GM12801 (cell line): ENCODE measurements around the gene PRAC1.

ENCODE experiments used
- TF ChIP-seq, protein P1 (sequence below): IDR thresholded peaks from one replicate; pipeline ENCODE4 v1.5.1; 2011; ENCODE audit warnings: control low read depth; ENCODE audit not compliant: insufficient read length; ENCODE audit errors: extremely low read depth

The PRAC1 gene

DNA sequence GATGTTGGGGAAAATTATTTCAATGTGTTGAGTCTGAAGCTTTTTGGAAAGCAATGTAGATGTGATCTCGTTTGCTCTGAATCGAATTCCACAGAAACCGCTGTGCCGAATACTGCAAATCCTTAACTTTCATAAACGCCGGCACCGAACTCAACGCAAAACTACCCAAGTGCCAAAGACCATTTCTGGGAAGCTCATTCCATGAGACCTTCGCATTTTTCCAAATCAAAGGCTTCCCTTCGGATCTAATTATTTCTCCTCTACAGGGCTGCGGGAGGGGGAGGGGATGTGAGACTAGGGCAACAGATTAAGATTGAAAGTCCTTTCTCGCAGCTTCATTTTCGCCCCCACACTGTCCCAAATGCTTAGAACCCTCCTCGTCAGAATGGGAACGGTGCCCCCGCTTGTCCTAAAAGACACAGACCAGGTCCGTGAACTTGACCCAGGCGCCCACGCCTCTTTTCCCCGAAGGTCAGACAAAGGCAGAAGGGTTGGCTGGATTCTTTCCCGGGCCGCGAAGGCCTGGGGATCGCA, 4.0 kb downstream of the PRAC1 start:
- TF ChIP-seq, protein P1, sequence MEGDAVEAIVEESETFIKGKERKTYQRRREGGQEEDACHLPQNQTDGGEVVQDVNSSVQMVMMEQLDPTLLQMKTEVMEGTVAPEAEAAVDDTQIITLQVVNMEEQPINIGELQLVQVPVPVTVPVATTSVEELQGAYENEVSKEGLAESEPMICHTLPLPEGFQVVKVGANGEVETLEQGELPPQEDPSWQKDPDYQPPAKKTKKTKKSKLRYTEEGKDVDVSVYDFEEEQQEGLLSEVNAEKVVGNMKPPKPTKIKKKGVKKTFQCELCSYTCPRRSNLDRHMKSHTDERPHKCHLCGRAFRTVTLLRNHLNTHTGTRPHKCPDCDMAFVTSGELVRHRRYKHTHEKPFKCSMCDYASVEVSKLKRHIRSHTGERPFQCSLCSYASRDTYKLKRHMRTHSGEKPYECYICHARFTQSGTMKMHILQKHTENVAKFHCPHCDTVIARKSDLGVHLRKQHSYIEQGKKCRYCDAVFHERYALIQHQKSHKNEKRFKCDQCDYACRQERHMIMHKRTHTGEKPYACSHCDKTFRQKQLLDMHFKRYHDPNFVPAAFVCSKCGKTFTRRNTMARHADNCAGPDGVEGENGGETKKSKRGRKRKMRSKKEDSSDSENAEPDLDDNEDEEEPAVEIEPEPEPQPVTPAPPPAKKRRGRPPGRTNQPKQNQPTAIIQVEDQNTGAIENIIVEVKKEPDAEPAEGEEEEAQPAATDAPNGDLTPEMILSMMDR = no peak

GRCh38 chr17:48717367-48718226, 4.7 kb downstream of the PRAC1 start:
- TF ChIP-seq, protein P1 = no peak

DNA sequence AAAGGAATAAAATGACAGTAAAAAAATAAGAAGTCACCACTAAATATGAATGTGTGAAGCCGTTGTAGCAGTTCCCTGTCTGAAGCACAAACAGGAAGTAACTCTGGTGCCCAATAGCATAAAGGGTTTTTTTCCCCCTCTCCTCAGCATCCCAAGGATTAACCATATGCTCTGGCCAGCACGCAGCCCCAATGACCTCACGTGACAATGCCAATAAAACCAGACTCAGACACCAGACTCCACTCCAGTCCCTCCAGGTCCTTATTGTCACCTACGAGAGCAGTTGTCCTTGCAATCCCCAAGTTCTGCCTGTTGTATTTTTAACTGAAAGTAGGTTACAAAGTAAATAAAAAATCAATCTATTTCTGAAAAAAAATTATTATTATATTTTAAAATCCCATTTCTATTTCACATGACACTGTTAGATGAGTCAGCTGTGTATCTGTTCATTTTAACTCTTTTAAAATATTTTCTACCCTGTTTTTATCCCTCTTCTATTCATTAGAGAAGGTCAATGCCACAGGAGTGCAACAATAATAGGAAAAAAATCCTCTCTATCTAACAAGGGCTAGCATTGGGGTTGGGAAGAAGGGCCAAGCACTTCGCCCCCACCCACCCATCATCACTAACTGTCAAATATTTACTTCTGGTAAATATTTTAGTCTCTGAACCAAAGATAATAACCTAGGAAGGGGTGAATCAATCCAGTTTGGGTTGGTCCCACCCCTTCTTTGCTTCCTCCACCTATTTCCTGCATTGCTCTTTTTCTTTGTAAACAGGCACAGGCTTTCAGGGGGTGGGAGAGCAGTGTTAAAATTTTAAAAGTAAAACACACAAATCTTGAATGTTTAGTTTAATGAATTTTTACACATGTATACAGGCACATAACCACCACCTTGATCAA, 6.6 kb downstream of the PRAC1 start:
- TF ChIP-seq, protein P1 = no peak

DNA sequence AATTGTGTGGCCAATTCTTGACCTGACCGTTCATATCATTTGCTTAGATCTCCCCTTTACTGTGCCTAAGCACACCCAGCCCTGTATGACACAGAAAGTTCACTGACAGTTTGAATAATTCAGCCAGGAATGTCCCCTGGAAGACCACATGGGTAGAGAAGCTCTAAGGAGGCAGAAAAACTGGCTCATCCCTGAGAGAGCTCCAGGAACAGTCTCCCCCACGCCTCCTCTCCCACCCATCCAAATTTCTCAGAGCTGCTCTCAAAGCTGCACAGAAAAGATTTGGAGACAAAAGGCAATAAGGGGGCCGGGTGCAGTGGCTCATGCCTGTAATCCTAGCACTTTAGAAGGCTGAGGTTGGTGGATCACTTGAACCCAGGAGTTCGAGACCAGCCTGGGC, 11.2 kb downstream of the PRAC1 start:
- TF ChIP-seq, protein P1 = no peak

DNA sequence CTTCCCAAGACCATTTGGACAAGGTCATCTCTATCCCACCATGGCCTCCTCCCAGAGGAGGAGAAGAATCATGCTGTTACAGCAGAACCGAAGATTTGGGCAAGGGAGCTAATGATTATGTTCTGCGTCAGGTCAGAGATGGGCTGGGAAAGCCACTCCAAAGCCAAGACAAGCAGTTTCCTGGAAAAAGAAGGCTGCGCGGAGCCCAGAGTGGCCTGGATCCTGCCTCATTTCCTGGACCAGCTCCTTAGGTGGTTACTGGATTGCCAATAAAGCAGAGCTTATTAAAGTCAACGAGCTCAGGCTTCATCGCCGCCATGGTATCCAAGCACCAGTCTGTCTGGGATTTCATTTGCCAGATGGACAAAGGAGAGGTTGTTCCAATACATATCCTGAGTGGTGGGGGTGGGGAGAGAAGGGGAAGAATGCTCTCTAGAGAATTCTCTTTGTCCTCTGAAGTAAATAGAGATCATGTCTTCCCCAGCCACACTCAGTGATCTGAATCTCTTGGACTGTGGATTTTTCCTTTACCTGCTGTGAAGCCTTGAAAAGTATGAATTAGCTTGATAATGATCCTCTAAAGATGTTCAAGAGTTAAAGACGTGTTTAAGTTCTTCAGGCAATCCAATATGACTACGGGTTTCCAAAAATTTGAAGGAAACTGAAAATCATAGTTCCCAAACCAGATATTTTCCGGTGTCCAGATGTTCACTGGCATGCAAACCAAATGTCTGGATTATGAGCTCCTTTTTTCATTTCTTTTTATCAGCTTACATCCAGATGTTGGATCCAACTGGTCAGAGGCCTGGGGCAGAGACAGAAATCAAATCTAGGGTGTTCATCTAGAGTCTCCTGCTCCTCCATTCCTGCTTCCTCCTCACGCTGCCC, 17.7 kb downstream of the PRAC1 start:
- TF ChIP-seq, protein P1 = no peak

GRCh38 chr17:48701864-48702532, 20.3 kb downstream of the PRAC1 start:
- TF ChIP-seq, protein P1 = no peak
